CD4-positive, alpha-beta T cell treated with Interleukin-15 for 4 hours (primary cell): ENCODE measurements around the gene ABHD4.
A peak's percentile ranks its signal among the peaks of the same experiment; 100 is the strongest.
"Not testable (repeated sequence)": the region's sequence is repeated elsewhere in the genome, so short reads cannot be mapped to it uniquely, and the experiment has no call there.

Experiments used
- DNase-seq: peaks from one replicate; pipeline ENCODE4 v3.0.0-alpha.2; 2020; ENCODE audit warnings: low spot score

The ABHD4 gene

DNA sequence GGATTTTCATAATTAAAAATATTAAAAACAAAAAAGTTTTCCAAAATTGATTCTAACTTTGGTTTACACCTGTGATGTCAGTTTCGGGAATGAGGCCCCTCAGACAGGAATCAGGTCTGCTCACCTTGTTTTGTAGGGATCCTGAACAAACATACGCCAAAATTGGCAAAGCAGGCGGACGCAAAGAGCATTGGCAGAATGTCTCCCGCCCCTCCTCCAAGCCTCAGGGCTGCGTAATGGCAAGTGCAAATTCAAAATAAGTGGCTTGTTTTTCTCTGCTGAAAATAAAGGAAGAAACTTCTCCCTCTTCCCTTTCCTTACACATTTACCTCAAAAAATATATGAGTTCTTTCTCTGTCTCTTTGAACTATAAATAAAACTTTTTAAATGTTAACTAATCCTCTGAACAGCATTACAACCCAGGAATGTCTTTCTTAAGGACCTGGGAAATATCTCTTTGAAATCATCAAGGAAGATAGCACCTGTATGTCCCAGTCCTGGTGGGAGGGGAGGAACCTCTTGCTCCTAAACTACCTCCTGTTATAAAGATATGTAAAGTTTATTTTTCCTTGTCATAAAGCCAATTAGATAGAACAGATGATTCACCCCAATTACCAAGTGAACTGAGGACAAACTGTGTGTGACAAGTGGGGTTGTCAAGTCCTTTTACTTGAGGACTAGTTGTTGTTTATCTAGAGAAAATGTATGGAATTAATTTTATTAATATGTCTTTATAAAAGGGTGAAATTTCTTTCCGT lies 29.6 kb downstream of the ABHD4 start:
- DNase-seq: no peak

DNA sequence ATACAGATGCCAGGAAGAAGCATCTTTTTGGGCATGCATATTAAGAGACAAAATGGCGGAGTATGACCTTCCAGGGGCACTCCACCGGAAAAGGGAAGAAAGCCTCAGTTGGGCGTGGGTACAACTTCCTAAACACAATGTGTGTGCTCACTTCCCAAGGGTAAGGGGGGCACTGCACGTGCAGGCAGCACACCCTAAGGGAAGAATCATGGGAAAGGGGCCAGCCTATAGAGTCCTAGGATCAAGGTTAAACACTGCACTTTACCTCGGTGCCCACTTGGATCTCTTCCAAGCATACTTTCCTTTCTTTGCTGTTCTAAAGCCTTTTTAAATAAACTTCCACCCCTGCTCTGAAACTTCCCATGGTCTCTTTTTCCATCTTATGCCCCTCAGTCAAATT lies 31.3 kb downstream of the ABHD4 start:
- no peak for DNase-seq

DNA sequence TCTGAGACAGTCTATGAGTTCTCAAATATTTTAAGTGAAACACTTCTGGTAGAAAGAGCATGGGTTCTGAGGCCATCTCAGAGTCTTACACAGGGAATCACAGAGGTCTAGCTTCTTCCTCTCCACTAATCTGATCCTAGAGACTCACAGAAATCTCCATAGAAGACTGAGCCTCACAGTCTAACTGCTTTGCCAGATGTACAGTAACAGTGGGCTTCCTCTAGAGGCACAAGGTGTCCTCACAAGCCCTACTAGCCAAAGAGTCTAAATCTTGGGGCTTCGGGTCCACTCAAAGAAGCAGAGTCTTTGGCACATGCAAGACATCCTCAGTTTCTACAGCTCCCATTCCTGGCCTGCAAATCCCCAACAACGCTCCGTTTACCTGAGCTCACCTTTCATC lies 32.0 kb downstream of the ABHD4 start:
- DNase-seq: no peak

DNA sequence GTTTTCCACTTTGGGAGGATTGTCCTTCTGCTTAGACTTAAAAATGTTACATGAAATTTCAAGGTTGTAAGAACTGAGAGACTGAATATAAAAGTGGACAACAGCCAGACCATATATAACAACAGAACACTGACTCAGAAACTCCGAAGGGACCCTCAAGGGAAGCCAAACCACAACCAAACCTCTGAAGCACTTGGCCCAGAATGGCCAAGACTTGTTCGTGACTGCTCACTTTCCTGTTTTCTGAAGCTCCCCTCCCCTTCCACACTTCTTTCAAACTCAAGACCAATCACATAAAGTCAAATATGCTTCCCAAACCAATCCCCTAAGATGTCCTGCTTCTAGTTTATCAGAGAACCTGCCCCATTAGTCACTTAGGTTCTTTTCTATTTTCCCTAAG lies 32.4 kb downstream of the ABHD4 start:
- DNase-seq: no peak

DNA sequence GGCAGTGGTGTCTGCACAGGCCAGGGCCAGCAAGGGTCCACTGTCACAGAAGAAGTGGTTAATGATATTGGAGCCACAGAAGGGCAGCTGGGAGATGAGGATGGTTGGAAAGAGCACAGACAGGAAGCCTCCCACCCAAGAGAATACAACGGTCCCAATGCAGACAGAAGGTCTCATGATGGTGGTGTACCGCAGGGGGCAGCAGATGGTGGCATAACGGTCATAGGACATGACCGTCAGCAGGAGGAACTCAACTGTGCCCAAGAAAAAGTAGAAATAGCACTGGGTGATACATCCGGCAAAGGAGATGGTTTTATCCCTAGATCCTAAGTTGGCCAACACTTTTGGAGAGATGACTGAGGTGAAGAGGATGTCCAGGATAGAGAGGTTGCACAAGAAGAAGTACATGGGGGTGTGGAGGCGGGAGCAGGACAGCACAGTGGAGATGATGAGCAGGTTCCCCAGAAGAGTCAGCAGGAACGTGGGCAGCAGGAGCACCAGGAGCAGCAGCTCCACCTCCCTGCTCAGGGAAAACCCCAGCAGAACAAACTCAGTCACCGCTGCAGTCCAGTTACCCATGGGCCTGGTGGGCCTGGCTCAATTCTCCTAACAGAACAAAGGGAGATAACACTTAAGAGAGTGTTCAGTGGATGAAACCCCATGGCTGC lies 36.3 kb downstream of the ABHD4 start:
- no peak for DNase-seq

DNA sequence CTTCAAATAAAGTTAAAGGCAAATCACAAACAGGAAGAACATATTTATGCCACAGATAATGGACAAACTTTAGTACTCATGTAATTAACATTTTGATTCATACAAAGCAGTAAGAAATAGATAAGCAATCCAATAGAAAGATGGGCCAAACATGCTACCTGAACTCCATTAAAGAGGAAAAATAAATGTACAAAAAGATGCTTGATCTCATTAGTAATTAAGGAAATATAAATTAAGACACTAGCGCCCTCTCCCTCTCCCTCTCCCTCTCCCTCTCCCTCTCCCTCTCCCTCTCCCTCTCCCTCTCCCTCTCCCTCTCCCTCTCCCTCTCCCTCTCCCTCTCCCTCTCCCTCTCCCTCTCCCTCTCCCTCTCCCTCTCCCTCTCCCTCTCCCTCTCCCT lies 37.9 kb downstream of the ABHD4 start:
- not testable (repeated sequence) for DNase-seq

DNA sequence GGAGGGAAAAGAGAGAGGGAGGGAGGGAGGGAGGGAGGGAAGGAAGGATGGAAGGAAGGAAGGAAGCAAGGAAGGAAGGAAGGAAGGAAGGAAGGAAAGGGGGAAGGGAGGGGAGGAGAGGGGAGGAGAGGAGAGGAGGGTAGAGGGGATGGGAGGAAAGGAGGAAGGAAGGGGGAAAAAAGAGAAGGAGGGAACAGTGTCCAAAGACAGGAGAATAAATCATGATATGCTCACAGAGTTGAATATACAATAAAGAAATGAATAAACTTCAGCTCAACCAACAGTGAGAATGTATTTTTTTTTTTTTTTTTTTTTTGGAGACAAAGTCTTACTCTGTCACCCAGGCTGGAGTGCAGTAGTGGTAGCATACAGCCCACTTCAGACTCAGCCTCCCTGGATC lies 42.1 kb downstream of the ABHD4 start:
- no peak for DNase-seq

DNA sequence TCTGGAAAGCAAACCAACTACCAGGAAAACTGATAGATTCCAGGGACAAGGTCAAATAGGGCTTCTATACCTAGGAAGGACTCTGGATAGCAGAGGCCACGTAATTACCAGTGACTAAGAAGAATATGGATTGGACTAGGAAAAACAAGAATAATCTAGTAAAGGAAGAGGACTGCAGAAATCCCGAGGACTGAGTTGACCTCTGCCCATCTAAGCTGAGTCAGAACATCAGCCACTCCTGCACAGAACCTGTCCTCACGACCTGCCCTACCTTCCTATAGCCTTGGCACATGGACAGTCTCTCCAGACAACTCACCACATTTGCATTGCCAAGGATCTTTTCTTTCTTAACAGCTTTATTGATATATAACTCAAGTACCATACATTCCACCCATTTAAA lies 43.7 kb downstream of the ABHD4 start:
- no peak for DNase-seq

DNA sequence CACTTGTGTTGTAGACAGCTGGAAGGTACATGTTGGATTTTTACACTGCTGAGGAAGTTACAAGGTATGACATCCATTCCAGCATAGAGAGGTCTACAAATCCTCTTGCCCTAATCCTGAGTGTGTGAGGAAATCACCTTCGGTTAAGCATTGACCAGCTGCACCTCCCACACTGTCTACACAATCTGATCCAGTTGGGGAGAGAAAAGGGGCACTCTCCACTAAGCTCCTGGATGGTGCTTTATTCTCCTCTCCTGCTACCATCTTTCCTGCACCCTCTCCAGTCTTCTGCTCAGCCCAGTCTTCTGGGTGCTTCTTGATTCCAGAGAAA lies 46.2 kb downstream of the ABHD4 start, which contains the start of gene OR6J1:
OR6J1 (minus strand) TSS at position 48 of the 331 bp plus-strand sequence. CDS start 9,541 bp downstream, outside the sequence.
- no peak for DNase-seq

DNA sequence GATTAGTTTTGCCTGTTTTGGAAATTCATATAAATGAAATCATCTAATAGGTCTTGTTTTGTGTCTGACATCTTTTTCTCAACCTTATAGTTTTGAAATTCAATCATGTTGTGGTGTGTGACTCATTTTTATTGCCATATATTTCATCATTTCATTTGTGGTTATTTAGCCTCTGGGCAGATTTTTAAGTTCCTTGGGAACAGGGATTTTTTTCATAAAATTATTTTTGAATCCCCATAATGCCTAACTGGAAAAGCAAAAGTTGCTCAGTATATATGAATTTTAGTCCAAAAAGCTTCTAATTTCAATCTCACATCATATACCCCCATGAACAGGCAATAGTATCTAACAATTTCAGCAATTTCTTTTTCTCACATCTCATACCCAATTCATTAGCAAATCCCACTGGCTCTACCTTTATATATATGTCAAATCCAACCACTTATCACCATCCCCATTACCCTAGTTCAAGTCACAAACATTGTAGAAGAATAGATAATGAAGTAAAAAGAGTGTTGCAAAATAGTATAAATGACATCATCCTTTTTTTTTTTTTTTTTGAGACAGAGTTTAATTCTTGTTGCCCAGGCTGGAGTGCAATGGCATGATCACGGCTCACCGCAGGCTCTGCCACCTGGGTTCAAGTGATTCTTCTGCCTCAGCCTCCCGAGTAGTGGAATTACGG lies 48.6 kb downstream of the ABHD4 start:
- no peak for DNase-seq

DNA sequence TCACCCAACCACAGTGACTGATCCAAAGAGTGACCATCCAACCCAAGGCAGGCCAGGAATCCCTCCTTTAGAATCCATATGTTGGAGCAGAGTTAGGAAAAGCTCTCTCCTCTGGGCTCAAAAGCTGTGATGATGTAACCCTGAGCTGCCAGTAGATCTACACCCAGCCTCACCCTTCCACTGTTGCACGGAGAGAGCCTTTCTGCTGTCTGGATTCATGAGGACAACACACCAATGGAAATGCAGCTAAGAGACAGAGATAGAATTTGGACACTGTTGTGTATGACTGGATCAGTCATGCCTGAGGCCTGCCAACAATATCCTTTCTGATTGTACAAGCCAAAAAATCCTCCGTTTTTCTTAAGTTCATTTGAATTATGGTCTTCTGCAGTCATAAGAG lies 50.4 kb downstream of the ABHD4 start:
- no peak for DNase-seq

DNA sequence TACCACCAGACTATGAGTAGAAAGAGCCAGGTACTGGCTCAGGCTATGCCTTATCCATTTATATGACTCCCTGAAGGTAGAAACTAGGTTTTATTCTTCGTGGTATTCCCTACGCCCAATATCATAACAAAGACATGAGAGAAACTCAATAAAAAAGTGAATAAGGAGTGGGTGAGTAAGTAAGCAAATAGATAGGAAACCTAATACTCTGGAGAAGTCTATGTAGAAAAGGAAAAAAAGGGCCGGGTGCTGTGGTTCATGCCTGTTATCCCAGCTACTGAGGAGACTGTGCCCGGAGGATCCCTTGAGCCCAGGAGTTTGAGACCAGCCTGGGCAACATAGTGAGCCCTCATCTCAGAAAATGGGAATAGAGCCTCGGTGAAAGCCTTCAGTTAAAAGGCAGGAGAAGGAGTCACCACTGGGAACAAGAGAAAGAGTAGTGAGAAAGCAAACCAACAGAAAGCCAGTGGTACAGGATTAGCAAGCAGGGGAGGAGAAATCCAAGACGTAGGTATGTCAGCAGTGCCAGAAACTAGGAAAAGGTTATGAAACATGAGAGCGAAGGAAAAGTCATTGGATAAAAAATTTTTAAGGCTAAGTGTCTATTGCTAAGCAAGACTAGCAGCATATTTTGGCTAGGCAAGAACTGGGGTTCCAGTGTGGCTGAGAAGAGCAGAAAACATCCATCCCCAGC lies 52.1 kb downstream of the ABHD4 start:
- DNase-seq: no peak

DNA sequence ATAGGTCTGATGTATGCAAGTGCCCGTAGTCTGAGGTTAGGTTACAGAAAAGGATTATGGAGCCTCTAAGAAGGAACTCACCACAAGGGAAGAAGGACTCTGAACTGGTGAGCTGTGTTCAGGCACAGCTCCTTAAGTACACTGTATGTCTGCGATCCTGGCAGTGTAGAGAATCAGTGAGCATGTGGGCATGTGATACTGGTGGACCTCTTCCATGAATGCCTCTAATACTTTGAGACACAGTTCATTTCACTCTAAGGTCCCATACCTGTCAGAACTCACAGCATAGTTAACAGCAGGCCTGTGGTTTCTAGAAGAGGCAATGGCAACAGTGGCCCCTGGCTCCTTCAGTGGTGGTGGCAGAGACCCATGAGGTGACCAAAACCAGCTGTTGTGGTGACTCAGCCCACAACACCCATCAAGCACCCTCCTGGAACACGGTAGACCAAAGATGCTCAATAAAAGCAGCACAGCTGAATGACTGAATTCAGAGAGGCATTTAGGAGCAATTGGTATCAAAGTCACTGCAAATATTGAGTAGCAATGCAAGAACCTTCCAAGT lies 52.9 kb downstream of the ABHD4 start:
- DNase-seq: no peak

DNA sequence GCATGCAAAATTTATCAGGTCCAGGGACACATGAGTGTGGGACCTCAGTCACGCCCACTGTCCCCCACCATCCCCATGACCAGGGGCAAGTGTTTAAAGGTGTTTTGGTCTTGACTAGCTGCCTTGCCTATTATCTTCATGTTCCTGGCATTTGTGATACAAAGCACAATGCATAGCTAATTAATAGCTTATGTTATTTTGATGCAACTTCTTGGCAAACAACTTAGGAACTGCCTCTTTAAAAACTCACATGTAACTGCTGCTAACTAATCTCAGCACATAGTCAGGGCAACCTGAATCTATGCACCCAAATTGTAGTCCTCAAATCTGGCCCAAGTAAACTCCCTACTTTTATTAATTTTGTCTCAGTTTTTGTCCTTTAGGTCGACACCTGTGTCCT lies 53.5 kb downstream of the ABHD4 start:
- no peak for DNase-seq

DNA sequence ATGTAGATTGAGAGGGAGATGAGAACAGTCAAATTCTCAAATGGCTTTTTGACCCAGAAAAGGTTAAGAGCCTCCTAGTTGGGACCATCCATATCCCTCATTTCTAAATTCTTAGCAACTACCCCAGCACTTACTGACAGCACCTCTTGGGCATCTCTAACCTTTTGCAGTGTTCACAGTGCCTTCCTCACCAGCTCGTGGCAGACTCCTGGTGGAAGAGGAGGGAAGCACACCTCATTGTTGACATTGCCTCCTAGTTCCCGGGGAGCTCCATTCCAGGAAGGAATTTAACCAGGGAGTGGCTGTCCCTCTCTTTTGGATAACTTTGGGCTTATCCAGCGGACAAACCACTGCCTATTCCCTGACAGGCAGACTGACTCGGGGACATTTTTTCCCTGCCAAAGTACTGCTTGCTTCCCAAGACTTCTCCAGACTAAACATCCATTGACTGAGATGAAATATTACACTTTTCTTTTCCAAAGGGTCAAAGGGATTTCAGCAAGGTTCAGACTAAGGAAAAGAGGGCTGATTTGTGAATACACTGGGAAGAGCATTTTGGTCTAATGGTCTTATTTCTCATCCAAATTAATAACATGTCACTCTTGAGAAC lies 55.0 kb downstream of the ABHD4 start:
- peak; percentile 56 for DNase-seq

DNA sequence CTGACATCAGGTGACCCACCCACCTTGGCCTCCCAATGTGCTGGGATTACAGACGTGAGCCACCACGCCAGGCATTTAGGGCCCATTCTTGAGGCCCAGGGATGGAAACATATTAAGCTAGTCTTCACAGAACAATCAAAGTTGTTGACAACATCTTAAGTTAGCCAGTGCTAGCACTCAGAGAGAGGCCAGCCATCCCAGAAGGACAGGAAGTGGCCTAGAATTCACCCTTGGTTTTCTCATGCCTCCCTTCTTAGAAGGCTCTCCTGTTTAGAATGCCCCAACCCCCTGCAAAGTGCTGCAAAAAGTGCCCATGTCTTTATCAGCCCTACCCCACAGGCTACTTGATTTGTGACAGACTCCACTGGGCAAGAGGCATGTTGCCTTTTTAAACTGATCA lies 58.1 kb downstream of the ABHD4 start:
- DNase-seq: no peak

DNA sequence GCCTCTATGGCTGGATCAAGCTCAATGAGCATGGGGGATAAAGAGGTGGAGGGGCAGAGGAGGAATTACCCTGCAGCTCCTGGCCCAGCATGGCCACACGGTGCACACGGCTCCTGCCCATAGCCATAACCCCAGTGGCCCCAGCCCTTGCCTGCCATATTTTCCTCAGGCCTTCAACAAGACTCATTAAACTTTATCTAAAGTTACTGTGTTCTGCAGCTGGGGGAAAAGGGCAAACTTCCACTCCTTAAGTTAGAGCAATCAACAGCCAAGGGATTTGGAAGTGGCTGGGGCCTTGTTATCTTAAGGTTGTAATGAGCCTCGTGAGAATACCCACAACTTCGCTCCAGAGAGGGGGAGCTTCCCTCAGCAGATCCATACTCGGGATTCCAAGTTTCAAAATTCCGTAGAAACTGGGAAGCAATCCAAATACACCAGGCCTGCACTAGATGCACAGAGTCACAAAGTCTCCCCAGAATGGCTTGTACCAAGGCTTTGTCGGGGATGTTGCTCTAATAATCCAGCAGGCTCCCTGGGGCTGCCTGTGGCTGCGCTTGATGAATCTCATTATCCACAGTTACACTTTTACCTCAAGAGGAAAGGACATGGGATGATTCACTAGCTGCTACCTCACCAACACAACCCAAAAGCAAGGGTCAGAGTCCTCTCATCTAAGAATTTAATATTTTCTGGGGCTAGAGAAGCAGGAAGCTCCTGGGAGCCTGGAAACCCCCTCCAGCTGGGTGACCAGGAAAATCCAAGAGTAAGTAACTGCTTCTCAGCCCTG lies 59.0 kb downstream of the ABHD4 start:
- DNase-seq: no peak

DNA sequence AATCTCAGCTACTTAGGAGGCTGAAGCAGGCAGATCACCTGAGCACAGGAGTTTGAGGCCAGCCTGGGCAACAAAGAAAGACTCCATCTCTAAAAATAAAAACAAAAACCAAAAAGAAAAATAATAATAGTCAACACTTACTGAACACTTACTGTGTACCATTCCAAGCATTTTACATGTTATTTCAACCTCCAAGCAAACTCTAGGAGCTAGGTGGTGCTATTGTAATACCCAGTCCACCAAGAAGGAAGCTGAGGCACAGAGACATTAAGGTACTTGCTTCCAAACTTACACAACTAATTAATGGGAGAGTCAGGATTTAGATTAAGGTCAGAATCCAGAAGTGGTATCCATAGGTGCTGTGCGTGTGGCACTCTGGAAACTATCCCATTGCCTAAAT lies 59.8 kb downstream of the ABHD4 start:
- DNase-seq: no peak

DNA sequence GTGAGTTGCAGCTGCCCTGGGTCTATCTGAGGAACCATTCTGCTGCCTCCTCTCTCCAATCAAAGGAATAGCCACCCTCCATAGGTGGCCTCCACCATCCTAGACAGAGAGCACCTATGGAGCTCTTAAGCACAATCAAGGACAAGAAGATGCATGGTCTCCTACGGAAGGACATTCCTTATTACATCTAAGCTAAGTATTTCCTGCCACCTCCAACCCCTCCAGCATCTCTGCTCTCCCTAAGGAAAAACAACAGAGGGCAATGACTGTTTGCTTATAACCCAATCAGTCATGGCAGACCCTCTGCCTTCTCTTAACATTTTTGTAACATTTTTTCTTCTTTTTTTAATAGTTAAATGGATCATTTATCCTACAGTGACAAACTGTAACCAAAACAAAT lies 60.8 kb downstream of the ABHD4 start:
- DNase-seq: no peak

DNA sequence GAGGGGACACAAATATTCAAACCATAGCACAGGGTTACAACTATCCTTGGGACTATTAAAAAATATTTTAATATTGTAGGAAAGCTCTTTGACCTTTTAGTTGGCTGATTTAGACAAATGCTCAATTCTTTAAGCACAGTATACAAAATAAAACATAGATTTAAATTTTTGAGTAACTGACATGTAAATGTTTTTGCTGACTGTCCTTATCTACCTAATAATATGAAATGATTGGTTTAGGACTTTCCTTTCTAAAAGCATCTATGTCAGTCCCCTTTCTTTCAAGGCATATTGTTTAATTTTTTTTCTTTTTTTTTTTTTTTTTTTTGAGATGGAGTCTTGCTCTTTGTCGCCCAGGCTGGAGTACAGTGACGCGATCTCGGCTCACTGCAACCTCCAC lies 62.6 kb downstream of the ABHD4 start:
- no peak for DNase-seq
